ENCODE measurements around the gene GABARAP.

Gene GABARAP

DNA sequence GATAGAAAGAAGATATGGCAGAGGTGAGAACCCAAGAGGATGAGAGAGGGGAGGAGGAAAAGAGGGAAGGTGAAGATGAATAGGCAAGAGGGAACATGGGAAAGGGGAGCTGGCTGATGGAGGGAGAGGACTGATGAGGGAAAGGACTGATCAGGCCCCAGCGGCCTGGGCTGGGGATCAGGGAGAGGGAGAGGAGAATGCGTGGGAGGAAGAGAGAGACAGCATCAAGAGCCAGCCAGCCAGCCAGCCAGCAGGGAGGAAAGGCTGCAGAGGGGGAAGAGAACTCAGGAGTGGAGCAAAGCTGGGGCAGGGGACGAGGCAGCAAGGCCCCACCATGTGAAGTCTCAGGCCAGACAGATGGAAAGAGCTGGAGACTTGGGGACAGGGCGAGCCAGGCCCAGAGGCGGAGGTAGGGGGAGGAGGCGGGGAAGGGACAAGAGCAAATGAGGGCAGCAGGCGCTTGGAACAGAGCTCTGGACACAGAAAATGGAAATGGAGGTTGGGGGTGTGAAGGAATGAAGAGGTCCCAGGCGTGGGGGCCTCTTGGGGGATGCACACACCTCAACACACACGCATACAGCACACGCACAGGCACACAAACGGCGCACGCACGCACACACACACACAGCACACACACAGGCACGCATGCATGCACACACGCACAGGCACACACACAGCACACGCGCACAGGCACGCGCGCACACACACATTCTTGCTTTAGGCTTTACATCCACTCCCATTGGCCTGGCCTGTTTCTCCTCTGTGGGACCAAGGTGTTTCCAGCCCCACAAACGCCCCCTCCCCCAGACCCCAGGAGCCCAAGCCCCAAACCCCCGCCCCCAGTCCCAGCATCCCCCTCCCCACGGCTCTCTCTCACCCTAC, 34.9 kb downstream of the GABARAP start:
- no peak for DNase-seq (ENCODE audit: low spot score)

- no peak for DNase-seq (ENCODE audit: low spot score)
Observed at GRCh38 chr17:7205561-7205960, 36.7 kb downstream of the GABARAP start.

GRCh38 chr17:7204828-7205461, 37.3 kb downstream of the GABARAP start:
- peak; percentile 65 for DNase-seq (ENCODE audit: low spot score)

- DNase-seq (ENCODE audit: low spot score), result no peak
Observed at GRCh38 chr17:7204336-7204735, 37.9 kb downstream of the GABARAP start.

DNA sequence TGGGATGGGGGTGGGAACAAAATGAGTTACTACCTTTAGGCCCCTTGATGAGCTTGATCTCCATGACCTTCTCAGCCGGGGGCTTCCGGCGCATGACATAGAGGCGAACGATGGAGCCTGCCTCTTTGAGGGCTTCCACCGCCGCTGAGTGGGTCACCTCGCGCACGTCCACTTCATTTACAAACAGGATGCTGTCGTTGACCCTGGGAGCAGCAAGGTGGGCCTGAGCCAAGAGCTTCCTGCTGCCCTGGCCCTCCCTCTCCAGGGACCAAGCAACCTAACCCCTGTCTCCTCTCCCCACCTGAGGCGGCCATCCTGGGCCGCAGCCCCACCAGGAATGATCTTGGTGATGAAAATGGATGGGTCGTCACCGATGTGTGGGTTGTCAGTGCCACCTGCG, 38.9 kb downstream of the GABARAP start:
- DNase-seq (ENCODE audit: low spot score), result no peak

GRCh38 chr17:7196651-7197401, 45.4 kb downstream of the GABARAP start:
- no peak for DNase-seq (ENCODE audit: low spot score)

DNA sequence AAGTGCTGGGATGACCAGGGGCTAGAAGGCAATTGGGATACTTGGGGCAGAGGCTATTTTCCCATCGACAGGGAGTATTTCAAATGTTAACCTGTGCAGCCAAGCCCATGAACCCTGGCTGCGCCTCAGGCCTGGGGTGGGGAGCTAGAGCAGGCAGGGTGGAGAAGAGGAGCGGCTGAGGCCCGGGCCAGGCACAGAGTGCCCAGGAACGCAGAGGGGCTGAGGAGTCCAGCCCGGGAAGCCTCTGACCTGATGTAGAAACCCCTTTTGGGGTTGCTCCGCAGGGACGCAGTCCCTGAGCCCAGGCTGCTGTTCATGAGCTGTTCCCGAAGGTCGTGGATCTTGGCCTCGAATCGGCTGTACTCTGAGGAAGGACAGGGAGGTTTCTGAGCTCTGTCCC, 46.3 kb downstream of the GABARAP start:
- no peak for DNase-seq (ENCODE audit: low spot score)

- no peak for DNase-seq (ENCODE audit: low spot score)
Observed at GRCh38 chr17:7192271-7192937, 49.8 kb downstream of the GABARAP start.

DNA sequence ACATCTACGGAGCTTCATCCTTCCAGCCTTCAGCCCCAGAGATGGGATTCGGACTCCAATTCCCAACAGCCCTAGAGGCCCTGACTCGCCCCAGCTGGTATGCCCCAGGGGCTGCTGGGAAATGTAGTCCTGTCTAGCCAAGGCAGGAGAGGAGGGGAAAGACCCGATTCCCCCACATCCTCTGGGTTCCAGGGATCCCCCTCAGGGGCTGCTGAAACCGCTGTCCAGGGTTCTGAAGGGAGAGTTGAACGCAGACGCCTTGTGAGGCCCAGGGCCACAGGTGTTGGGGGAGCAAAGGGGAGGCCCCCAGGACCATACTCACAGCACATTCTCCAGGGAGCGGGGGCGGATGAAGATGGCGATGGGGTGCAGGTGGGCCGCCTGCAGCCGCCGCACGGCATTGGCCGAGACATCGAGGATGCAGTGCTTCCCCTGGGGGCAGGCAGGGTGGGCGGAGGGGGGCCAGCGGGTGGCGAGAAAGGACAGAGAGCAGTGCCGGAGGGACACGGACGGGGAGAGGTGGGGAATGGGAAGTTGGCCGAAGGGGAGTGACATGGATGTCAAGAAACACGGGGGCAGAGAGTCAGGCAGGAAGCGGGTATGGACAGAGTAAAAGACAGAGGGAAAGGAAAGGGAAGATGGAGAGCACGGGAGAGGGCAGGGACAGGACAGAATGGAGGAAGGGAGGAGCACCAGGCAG, 50.5 kb downstream of the GABARAP start:
- DNase-seq (ENCODE audit: low spot score), result no peak

DNA sequence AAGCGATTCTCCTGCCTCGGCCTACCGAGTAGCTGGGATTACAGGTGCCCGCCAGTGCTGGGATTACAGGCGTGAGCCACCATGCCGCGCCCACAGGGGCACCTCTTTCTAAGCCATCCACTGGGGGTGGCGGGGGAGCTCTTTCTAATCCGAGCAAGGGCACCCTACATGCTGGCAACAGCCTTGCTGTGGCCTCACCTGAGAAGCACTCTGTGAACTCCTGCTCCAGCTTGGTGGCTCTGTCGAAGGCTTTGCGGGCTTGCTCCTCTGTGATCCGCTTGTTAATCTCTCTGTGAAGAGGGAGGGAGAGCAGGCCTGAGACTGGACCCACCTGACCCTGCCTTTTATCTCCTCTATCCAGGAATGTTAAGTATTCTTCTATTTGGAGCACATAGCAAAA, 51.2 kb downstream of the GABARAP start:
- DNase-seq (ENCODE audit: low spot score), result no peak

- no peak for DNase-seq (ENCODE audit: low spot score)
Observed at GRCh38 chr17:7190276-7190917, 51.9 kb downstream of the GABARAP start.

Data from hematopoietic multipotent progenitor cell treated with erythropoietin and hydrocortisone succinate and interleukin-3 and kit ligand, for 17 days (in vitro differentiated cells).